Endothelial cell of umbilical vein (primary cell): ENCODE data around the gene WLS. TPM values are rescaled to one million over a fixed set of nuclear protein-coding genes. Genes with fewer than 3 reads are reported as not detected.

Source experiments
- BruUV-seq: library from RNA; stranded (reverse); fragments of 400-500 nt; replicated peaks from 2 replicates; lab custom pipeline; 2021; lab: Mats Ljungman, UMichigan
- CTCF ChIA-PET: fragments of 300-600, 350-600 bp; sonication (Branson Sonifier 250); formaldehyde crosslinking; loops from one replicate; lab custom pipeline; 2021; ENCODE audit warnings: antibody characterized with exemption, inconsistent platforms; lab: Charles Lee
- POLR2A ChIA-PET: fragments of 300-600, 350-600 bp; sonication (Branson Sonifier 250); formaldehyde crosslinking; loops from one replicate; lab custom pipeline; 2021; ENCODE audit warnings: antibody characterized with exemption, inconsistent platforms; lab: Charles Lee
- DNase-seq: peaks from one replicate; pipeline ENCODE4 v3.0.0-alpha.2; 2011; ENCODE audit warnings: low read depth, low spot score
- FAIRE-seq: peaks from 2 replicates; lab custom pipeline; 2011; peaks lifted over from hg19 to GRCh38; lab: Jason Lieb, UNC
- H2AFZ ChIP-seq: 2 replicates; pipeline ENCODE4 v1.6.0; 2012; ENCODE audit warnings: low read depth, low read length, control low read depth, inconsistent platforms
- H3K27ac ChIP-seq: 2 replicates; pipeline ENCODE4 v1.5.1; 2011; ENCODE audit warnings: low read depth, mild to moderate bottlenecking, control low read depth, low read length, moderate library complexity; ENCODE audit not compliant: insufficient read depth
- H3K27me3 ChIP-seq, 2 experiments: 2 replicates each; pipeline versions ENCODE4 v1.6.0 to v1.6.1; 2011; ENCODE audit warnings: low read length in 2 of 2, mixed read lengths in 1 of 2; ENCODE audit not compliant: control insufficient read depth in 2 of 2, insufficient read depth in 2 of 2
- H3K36me3 ChIP-seq, 2 experiments: 2 replicates in 1 of 2; 3 replicates in 1 of 2; pipeline ENCODE4 v1.5.1; 2011; ENCODE audit warnings: low read length in 2 of 2, mild to moderate bottlenecking in 1 of 2, moderate library complexity in 1 of 2; ENCODE audit not compliant: control insufficient read depth in 2 of 2, insufficient read depth in 2 of 2; ENCODE audit errors: extremely low read depth in 1 of 2
- H3K4me1 ChIP-seq: 3 replicates; pipeline ENCODE4 v1.5.1; 2011; ENCODE audit warnings: mild to moderate bottlenecking, low read length; ENCODE audit not compliant: control insufficient read depth, insufficient read depth; ENCODE audit errors: extremely low read depth
- H3K4me2 ChIP-seq: 2 replicates; pipeline ENCODE4 v1.6.1; 2011; ENCODE audit warnings: low read length, control low read depth, mixed read lengths; ENCODE audit not compliant: insufficient read depth
- H3K4me3 ChIP-seq, 3 experiments: fragments of 200-600 bp in 1 of 3; sonication (generic), shearing (Covaris generic) in 1 of 3; replicated peaks in 1 of 3; 2 replicates each; pipeline ENCODE4 v1.5.1; 2011 to 2016; ENCODE audit warnings: control low read depth in 3 of 3, low read length in 3 of 3, mild to moderate bottlenecking in 2 of 3, inconsistent platforms in 1 of 3, low read depth in 1 of 3, moderate library complexity in 1 of 3; ENCODE audit not compliant: insufficient read depth in 1 of 3
- H3K79me2 ChIP-seq: 2 replicates; pipeline ENCODE4 v1.6.0; 2012; ENCODE audit warnings: low read length, inconsistent platforms; ENCODE audit not compliant: control insufficient read depth, insufficient read depth
- H3K9ac ChIP-seq: replicated peaks from 2 replicates; pipeline ENCODE3; 2011; ENCODE audit warnings: low read length, control low read depth; ENCODE audit not compliant: insufficient read depth; ENCODE audit errors: extremely low read depth
- H3K9me1 ChIP-seq: replicated peaks from 3 replicates; pipeline ENCODE4 v1.6.0; 2011; ENCODE audit warnings: mild to moderate bottlenecking, low read length; ENCODE audit not compliant: control insufficient read depth, insufficient read depth; ENCODE audit errors: extremely low read depth
- H3K9me3 ChIP-seq: replicated peaks from 2 replicates; pipeline ENCODE4 v1.5.1; 2012; ENCODE audit warnings: low read length, inconsistent platforms; ENCODE audit not compliant: control insufficient read depth, insufficient read depth
- H4K20me1 ChIP-seq: replicated peaks from 2 replicates; pipeline ENCODE3; 2011; ENCODE audit warnings: mild to moderate bottlenecking, low read length; ENCODE audit not compliant: control insufficient read depth, insufficient read depth; ENCODE audit errors: extremely low read depth
- EZH2 ChIP-seq: IDR thresholded peaks from 2 replicates; pipeline ENCODE4 v1.6.1; 2012; ENCODE audit warnings: borderline replicate concordance, low read depth, mild to moderate bottlenecking, moderate library complexity, low read length, inconsistent platforms; ENCODE audit not compliant: severe bottlenecking
- GATA2 ChIP-seq: IDR thresholded peaks from 2 replicates; pipeline ENCODE4 v1.7.0; 2011; ENCODE audit warnings: low read depth, mild to moderate bottlenecking, moderate library complexity, mixed read lengths, low read length; ENCODE audit not compliant: insufficient read length, insufficient read depth
- MAX ChIP-seq: IDR thresholded peaks from 2 replicates; pipeline ENCODE4 v1.6.1; 2011; ENCODE audit not compliant: insufficient read depth, insufficient read length
- MYC ChIP-seq: IDR thresholded peaks from one replicate; pipeline ENCODE4 v1.6.1; 2011; ENCODE audit warnings: mild to moderate bottlenecking, low read depth, low read length
- POLR2A ChIP-seq: IDR thresholded peaks from 2 replicates; pipeline ENCODE4 v1.6.1; 2012; ENCODE audit warnings: low read depth, mild to moderate bottlenecking, control low read depth, low read length
- dilution Hi-C: fragments of 300-500 bp; cut with MboI; formaldehyde crosslinking; loops from one replicate; pipeline ENCODE4 v1.15.0; 2019; ENCODE audit warnings: low sequenced_read_pairs; ENCODE audit not compliant: extremely low pct_ligation_motif_present
- intact Hi-C: fragments of 100-400 bp; cut with micrococcal nuclease; formaldehyde crosslinking; loops from one replicate; pipeline ENCODE4 v1.10.0; 2022
- polyA plus RNA-seq, 4 experiments: library from polyadenylated mRNA; depleted of rRNA in 3 of 4; stranded (reverse) in 3 of 4; unstranded in 1 of 4; fragments of >200 nt; gene quantifications; 2 replicates each; pipeline versions ENCODE4 v1.2.1 to v1.2.3, GENCODE V29; 2011 to 2012; ENCODE audit warnings: missing spikeins in 1 of 4
- total RNA-seq: library from RNA; stranded (reverse); gene quantifications from 2 replicates; pipeline ENCODE4 v1.2.3, GENCODE V29; 2021
- TF ChIP-seq, protein P1 (sequence below), 2 donors: IDR thresholded peaks; 1 replicate in 1 of 2; 2 replicates in 1 of 2; pipeline ENCODE4 v1.5.1; 2011; ENCODE audit warnings: low read length in 2 of 2, mild to moderate bottlenecking in 2 of 2, moderate library complexity in 2 of 2, control low read depth in 1 of 2, inconsistent platforms in 1 of 2, low read depth in 1 of 2; ENCODE audit not compliant: insufficient read depth in 1 of 2; ENCODE audit errors: extremely low read depth in 1 of 2

WLS gene
- total and polyA plus RNA-seq, 2 donors (not counting 3 experiments of a cell fraction or from before 2014, with no cell fraction given): 121 to 199 TPM

GRCh38 chr1:68117416-68117815, 114.9 kb downstream of the WLS start:
- ChIA-PET CTCF (interaction anchor here (0.8 to 7.5 kb wide), 21 partner anchors 10 to 1622 kb away, joined by 3 to 267 read pairs (median 6); partner anchors contain the start of gene WLS), POLR2A (no interaction called here)
- intact Hi-C loops (no loop called here), dilution Hi-C loops (no loop called here)
- H3K79me2 ChIP-seq: no peaks in the 10 kb centered on the region
- no peaks in the 10 kb centered on the region for H3K9me3 ChIP-seq
- H3K4me3 ChIP-seq: no peak overlapping the region
- H3K9ac ChIP-seq: no peak overlapping the region
- DNase-seq (no peak), FAIRE-seq (no peak)
- H3K27me3 ChIP-seq: no peaks in the 10 kb centered on the region
- H3K27ac ChIP-seq: no peak overlapping the region
- H3K4me2 ChIP-seq: no peak overlapping the region
- H3K36me3 ChIP-seq: no peaks in the 10 kb centered on the region
- H2AFZ ChIP-seq: no peak overlapping the region
- BruUV-seq: no TSS peak
- H3K4me1 ChIP-seq: peaks cover 7% of the 10 kb centered on the region
- no peaks in the 10 kb centered on the region for H3K9me1 ChIP-seq
- TF ChIP-seq POLR2A: no peak
- TF ChIP-seq EZH2: no peak
- TF ChIP-seq, protein P1, sequence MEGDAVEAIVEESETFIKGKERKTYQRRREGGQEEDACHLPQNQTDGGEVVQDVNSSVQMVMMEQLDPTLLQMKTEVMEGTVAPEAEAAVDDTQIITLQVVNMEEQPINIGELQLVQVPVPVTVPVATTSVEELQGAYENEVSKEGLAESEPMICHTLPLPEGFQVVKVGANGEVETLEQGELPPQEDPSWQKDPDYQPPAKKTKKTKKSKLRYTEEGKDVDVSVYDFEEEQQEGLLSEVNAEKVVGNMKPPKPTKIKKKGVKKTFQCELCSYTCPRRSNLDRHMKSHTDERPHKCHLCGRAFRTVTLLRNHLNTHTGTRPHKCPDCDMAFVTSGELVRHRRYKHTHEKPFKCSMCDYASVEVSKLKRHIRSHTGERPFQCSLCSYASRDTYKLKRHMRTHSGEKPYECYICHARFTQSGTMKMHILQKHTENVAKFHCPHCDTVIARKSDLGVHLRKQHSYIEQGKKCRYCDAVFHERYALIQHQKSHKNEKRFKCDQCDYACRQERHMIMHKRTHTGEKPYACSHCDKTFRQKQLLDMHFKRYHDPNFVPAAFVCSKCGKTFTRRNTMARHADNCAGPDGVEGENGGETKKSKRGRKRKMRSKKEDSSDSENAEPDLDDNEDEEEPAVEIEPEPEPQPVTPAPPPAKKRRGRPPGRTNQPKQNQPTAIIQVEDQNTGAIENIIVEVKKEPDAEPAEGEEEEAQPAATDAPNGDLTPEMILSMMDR (IDR thresholded peaks at IDR 0.05; ENCODE audit: extremely low read depth in 1 of 2, insufficient read depth in 1 of 2, low read depth in 1 of 2, low read length in 2 of 2): no peak
- H4K20me1 ChIP-seq: no peaks in the 10 kb centered on the region

DNA sequence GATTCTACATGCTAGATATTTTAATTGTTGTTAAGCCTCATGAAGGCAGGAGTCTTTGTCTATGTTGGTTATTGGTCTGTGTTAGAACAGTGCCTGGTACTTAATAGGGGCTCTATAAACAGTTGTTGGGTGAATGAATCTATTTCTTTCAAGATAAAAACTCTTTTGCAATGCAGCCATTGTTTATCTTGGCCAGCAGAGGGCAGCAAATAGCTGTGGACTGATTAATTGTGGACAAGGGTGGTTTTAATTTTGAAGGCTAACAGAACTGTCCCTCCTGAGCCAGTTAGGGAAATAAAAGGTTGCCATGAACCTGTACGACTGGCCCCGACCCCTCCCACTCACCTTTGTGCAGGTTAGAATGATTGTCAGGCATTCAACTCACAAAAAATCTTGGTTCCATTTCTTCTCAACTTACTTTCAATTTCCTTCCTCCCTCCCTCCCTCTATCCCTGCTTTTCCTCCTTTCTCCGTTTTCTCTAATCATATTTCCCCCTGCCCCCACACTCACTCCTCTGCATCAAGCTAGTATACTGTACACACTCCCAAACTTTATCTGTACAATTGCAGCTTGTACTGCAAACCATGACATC, 115.6 kb downstream of the WLS start:
- no peaks in the 10 kb centered on the region for H3K36me3 ChIP-seq
- CTCF ChIA-PET: interaction anchor here (0.5 to 7.5 kb wide), 29 partner anchors 9 to 1623 kb away, joined by 3 to 267 read pairs (median 5); partner anchors contain the start of gene WLS
- H3K4me3 ChIP-seq: no peak overlapping the region
- FAIRE-seq: peak; percentile 80
- H3K9me1 ChIP-seq: no peaks in the 10 kb centered on the region
- intact Hi-C loops (loop anchor here (1.0 kb wide), 3 partner anchors 226 to 327 kb away; no protein-coding TSS in a partner anchor), dilution Hi-C loops (no loop called here)
- H3K79me2 ChIP-seq: no peaks in the 10 kb centered on the region
- POLR2A ChIA-PET: interaction anchor here (0.9 kb wide), 1 partner anchor 227 kb away, joined by 5 read pairs; no protein-coding TSS in a partner anchor
- no peak overlapping the region for H3K9ac ChIP-seq
- DNase-seq: peak; percentile 53
- no peak overlapping the region for H2AFZ ChIP-seq
- H4K20me1 ChIP-seq: no peaks in the 10 kb centered on the region
- BruUV-seq: no TSS peak
- no peak for TF ChIP-seq POLR2A
- TF ChIP-seq, protein P1 (IDR thresholded peaks at IDR 0.05; ENCODE audit: extremely low read depth in 1 of 2, insufficient read depth in 1 of 2, low read depth in 1 of 2, low read length in 2 of 2): peak; percentile 52 to 65
- TF ChIP-seq MAX: no peak
- TF ChIP-seq GATA2: no peak
- no peak for TF ChIP-seq MYC
- H3K27me3 ChIP-seq: no peaks in the 10 kb centered on the region
- H3K4me1 ChIP-seq: peaks cover 12% of the 10 kb centered on the region
- H3K9me3 ChIP-seq: no peaks in the 10 kb centered on the region
- H3K27ac ChIP-seq: no peak overlapping the region
- H3K4me2 ChIP-seq: no peak overlapping the region
